ENCODE measurements around the gene DACH2. TPM values are rescaled to one million over a fixed set of nuclear protein-coding genes. Genes with fewer than 3 reads are reported as not detected.

The DACH2 gene
- total RNA-seq, 2 donors from 2014 or later, result not detected

DNA sequence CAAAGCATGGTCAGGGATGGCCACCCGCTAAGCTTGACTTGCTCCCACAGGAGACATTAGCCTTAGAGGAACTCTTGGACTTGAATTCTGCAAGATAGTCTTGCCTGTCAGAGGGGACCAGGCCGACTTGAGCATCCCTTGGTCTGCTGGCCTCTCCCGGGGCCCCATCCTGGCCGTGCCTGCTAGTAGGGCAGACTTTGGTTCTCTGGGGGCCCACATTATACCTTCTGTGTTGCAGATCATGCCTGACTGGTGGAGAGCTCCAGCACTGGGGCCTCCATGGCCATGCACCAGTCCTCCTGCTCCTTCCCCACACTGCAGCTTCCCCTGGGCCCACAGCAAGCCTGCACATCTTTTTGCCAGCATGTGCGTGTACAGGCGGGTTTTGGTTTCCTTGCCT, 46.5 kb downstream of the DACH2 start:
- TF ChIP-seq, protein P1, sequence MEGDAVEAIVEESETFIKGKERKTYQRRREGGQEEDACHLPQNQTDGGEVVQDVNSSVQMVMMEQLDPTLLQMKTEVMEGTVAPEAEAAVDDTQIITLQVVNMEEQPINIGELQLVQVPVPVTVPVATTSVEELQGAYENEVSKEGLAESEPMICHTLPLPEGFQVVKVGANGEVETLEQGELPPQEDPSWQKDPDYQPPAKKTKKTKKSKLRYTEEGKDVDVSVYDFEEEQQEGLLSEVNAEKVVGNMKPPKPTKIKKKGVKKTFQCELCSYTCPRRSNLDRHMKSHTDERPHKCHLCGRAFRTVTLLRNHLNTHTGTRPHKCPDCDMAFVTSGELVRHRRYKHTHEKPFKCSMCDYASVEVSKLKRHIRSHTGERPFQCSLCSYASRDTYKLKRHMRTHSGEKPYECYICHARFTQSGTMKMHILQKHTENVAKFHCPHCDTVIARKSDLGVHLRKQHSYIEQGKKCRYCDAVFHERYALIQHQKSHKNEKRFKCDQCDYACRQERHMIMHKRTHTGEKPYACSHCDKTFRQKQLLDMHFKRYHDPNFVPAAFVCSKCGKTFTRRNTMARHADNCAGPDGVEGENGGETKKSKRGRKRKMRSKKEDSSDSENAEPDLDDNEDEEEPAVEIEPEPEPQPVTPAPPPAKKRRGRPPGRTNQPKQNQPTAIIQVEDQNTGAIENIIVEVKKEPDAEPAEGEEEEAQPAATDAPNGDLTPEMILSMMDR (IDR thresholded peaks at IDR 0.05), result no peak
- H3K4me3 ChIP-seq, result no peak overlapping the region
- DNase-seq (ENCODE audit: low spot score) (no peak), ATAC-seq (ENCODE audit: insufficient number of reproducible peaks, low FRiP score, low read depth) (no peak)
- H3K4me1 ChIP-seq (ENCODE audit: control insufficient read depth in 1 of 2, low read depth in 2 of 2), result no peaks in the 10 kb centered on the region
- H3K9me3 ChIP-seq, result no peaks in the 10 kb centered on the region
- H3K36me3 ChIP-seq, result no peaks in the 10 kb centered on the region
- H3K27ac ChIP-seq, result no peak overlapping the region
- H3K27me3 ChIP-seq (replicated peaks; ENCODE audit: insufficient read depth), result no peaks in the 10 kb centered on the region

DNA sequence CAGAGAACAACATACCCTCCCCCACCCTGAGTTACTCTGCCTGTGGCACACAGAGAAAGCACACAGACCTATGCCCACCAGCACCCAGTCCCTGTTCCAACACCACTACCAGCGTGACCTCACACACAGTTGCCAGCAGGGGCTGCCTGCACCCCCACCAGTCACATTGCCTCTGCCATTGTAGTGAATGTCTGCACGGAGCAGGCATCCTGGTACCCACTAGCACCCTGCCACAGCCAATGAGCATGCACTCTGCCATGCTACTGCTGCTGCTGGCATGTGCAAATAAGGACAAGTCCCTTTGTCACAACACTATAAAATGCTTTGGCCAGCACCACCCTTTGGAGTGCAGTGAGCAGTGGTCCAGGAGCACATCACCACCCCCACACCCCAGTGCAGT, 47.1 kb downstream of the DACH2 start:
- DNase-seq (ENCODE audit: low spot score) (no peak), ATAC-seq (ENCODE audit: insufficient number of reproducible peaks, low FRiP score, low read depth) (no peak)
- Histone ChIP-seq H3K27me3 (replicated peaks; ENCODE audit: insufficient read depth) (no peaks in the 10 kb centered on the region), H3K4me3 (no peak overlapping the region), H3K27ac (no peak overlapping the region), H3K36me3 (no peaks in the 10 kb centered on the region), H3K4me1 (ENCODE audit: control insufficient read depth in 1 of 2, low read depth in 2 of 2) (no peaks in the 10 kb centered on the region), H3K9me3 (no peaks in the 10 kb centered on the region)
- TF ChIP-seq, protein P1 (IDR thresholded peaks at IDR 0.05), result no peak

DNA sequence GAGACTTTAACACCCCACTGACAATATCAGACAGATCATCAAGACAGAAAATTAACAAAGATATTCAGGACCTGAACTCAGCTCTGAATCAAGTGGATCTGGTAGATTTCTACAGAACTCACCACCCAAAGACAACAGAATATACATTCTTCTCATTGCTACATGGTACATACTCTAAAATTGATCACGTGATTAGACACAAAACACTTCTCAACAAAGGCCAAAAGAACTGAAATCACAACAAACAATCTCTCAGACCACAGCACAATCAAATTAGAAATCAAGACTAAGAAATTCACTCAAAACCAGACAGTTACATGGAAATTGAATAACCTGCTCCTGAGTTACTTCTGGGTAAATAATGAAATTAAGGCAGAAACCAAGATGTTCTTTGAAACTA, 49.6 kb downstream of the DACH2 start:
- TF ChIP-seq, protein P1 (IDR thresholded peaks at IDR 0.05), result no peak
- Histone ChIP-seq H3K9me3 (no peaks in the 10 kb centered on the region), H3K4me3 (no peak overlapping the region), H3K27ac (no peak overlapping the region), H3K36me3 (no peaks in the 10 kb centered on the region), H3K4me1 (ENCODE audit: control insufficient read depth in 1 of 2, low read depth in 2 of 2) (no peaks in the 10 kb centered on the region), H3K27me3 (replicated peaks; ENCODE audit: insufficient read depth) (no peaks in the 10 kb centered on the region)
- DNase-seq (ENCODE audit: low spot score) (no peak), ATAC-seq (ENCODE audit: insufficient number of reproducible peaks, low FRiP score, low read depth) (no peak)

DNA sequence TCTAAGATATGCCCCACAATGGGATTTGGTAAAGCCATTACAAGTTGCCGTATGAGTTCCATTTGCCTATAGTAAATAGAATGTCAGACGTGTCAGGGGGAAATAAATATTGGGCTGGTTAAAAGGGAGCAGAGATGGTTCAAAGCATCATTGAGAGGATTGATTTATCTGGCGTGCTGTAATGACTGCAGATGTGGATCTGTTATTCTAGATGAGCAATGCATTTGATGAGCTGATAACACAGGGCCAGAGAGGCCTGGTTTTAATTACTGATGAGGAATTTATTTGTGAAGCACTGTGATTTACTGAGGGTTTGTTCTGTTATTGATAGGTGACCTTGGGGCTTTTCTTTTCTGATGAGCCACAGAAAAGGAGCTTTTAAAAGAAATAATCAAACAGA, 62.5 kb downstream of the DACH2 start:
- Histone ChIP-seq H3K4me3 (no peak overlapping the region), H3K36me3 (no peaks in the 10 kb centered on the region), H3K27me3 (replicated peaks; ENCODE audit: insufficient read depth) (no peaks in the 10 kb centered on the region), H3K27ac (no peak overlapping the region), H3K4me1 (ENCODE audit: control insufficient read depth in 1 of 2, low read depth in 2 of 2) (no peaks in the 10 kb centered on the region), H3K9me3 (no peaks in the 10 kb centered on the region)
- ATAC-seq (ENCODE audit: insufficient number of reproducible peaks, low FRiP score, low read depth), result no peak
- TF ChIP-seq, protein P1 (IDR thresholded peaks at IDR 0.05), result no peak
- no peak for DNase-seq (ENCODE audit: low spot score)

DNA sequence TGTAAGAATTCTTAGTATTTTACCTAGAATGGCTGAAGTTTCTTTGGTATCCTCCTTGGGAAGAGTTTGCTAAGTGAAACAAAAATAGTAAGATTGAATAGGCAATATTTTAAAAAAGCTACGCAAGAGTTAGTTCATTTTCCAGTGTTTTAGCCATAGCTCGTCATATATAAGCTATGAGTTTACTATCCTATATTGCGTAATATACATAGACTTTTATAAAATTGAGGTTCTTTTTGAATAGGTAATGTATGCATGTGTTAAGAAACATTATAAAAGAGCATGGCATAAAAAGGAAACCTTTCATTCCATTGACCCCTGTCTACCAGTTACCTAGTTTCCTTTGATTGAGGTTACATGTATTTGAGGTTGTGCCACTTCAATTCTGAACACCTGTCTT, 67.0 kb downstream of the DACH2 start:
- H3K36me3 ChIP-seq, result no peaks in the 10 kb centered on the region
- TF ChIP-seq, protein P1 (IDR thresholded peaks at IDR 0.05), result no peak
- no peaks in the 10 kb centered on the region for H3K4me1 ChIP-seq (ENCODE audit: control insufficient read depth in 1 of 2, low read depth in 2 of 2)
- no peak overlapping the region for H3K27ac ChIP-seq
- H3K9me3 ChIP-seq, result no peaks in the 10 kb centered on the region
- H3K4me3 ChIP-seq, result no peak overlapping the region
- H3K27me3 ChIP-seq (replicated peaks; ENCODE audit: insufficient read depth), result no peaks in the 10 kb centered on the region
- DNase-seq (ENCODE audit: low spot score), result no peak
- no peak for ATAC-seq (ENCODE audit: insufficient number of reproducible peaks, low FRiP score, low read depth)
